Thoracic aorta (tissue), 2 donors: ENCODE measurements around the gene SUFU. TPM values are rescaled to one million over a fixed set of nuclear protein-coding genes. Genes with fewer than 3 reads are reported as not detected.

Experiments used
- ATAC-seq: fragments of 150-250 bp; one replicate; pipeline ENCODE4 v1.8.0; 2017; ENCODE audit warnings: low read depth; ENCODE audit not compliant: insufficient number of reproducible peaks, low FRiP score
- DNase-seq: peaks from one replicate; pipeline ENCODE4 v3.0.0-alpha.2; 2020; ENCODE audit warnings: low spot score
- H3K27ac ChIP-seq, 2 donors: fragments of 200-600 bp; sonication (generic); 1 replicate in 1 of 2; 2 replicates in 1 of 2; pipeline ENCODE4 v1.5.1; 2016; ENCODE audit warnings: mild to moderate bottlenecking in 2 of 2, moderate library complexity in 2 of 2
- H3K27me3 ChIP-seq: fragments of 200-600 bp; sonication (generic); replicated peaks from 2 replicates; pipeline ENCODE4 v1.6.0; 2016; ENCODE audit warnings: mild to moderate bottlenecking; ENCODE audit not compliant: insufficient read depth
- H3K36me3 ChIP-seq: fragments of 200-600 bp; sonication (generic); one replicate; pipeline ENCODE4 v1.5.1; 2016
- H3K4me1 ChIP-seq, 2 donors: fragments of 200-600 bp; sonication (generic); 1 replicate in 1 of 2; 2 replicates in 1 of 2; pipeline versions ENCODE4 v1.5.1 to v1.6.0; 2016; ENCODE audit warnings: low read depth in 2 of 2, mild to moderate bottlenecking in 1 of 2; ENCODE audit not compliant: control insufficient read depth in 1 of 2
- H3K4me3 ChIP-seq: fragments of 200-600 bp; sonication (generic); 2 replicates; pipeline ENCODE4 v1.5.1; 2016; ENCODE audit warnings: mild to moderate bottlenecking
- H3K9me3 ChIP-seq: fragments of 200-600 bp; sonication (generic); 2 replicates; pipeline ENCODE4 v1.5.1; 2016
- total RNA-seq, 2 donors: library from RNA; depleted of rRNA; stranded (reverse); fragments of >200 nt; gene quantifications; one replicate each; pipeline versions ENCODE4 v1.1.0 to v1.2.3, GENCODE V29; 2016
- TF ChIP-seq, protein P1 (sequence below): fragments of 200-600 bp; sonication (generic); IDR thresholded peaks from one replicate; pipeline ENCODE4 v1.5.1; 2019; ENCODE audit warnings: antibody characterized with exemption

The SUFU gene
- total RNA-seq, 2 donors from 2014 or later = 4.6 to 7.6 TPM

DNA sequence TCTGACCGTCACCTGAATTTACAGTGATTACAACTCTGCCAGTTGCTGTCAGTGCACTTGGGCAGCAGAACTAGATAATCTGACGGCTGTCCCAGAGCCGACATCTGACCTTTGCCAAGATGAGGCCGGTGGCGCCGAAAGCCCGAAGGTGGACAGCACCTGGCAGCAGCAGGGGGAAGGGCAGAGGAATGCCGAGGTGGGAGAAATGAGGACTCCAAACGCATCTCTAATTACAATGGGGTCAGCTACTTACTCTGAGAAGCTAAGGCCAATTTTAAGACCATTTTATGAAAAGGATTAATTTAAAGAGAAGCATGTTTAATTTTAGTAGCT, 174.3 kb downstream of the SUFU start:
- DNase-seq = no peak
- Histone ChIP-seq H3K27me3 (no peaks in the 10 kb centered on the region), H3K9me3 (no peaks in the 10 kb centered on the region), H3K4me1 (peaks cover 32 to 35% of the 10 kb centered on the region in 2 donors), H3K27ac (no peak overlapping the region), H3K36me3 (peaks cover 5% of the 10 kb centered on the region), H3K4me3 (no peak overlapping the region)
- TF ChIP-seq, protein P1, sequence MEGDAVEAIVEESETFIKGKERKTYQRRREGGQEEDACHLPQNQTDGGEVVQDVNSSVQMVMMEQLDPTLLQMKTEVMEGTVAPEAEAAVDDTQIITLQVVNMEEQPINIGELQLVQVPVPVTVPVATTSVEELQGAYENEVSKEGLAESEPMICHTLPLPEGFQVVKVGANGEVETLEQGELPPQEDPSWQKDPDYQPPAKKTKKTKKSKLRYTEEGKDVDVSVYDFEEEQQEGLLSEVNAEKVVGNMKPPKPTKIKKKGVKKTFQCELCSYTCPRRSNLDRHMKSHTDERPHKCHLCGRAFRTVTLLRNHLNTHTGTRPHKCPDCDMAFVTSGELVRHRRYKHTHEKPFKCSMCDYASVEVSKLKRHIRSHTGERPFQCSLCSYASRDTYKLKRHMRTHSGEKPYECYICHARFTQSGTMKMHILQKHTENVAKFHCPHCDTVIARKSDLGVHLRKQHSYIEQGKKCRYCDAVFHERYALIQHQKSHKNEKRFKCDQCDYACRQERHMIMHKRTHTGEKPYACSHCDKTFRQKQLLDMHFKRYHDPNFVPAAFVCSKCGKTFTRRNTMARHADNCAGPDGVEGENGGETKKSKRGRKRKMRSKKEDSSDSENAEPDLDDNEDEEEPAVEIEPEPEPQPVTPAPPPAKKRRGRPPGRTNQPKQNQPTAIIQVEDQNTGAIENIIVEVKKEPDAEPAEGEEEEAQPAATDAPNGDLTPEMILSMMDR = no peak
- ATAC-seq = no peak

DNA sequence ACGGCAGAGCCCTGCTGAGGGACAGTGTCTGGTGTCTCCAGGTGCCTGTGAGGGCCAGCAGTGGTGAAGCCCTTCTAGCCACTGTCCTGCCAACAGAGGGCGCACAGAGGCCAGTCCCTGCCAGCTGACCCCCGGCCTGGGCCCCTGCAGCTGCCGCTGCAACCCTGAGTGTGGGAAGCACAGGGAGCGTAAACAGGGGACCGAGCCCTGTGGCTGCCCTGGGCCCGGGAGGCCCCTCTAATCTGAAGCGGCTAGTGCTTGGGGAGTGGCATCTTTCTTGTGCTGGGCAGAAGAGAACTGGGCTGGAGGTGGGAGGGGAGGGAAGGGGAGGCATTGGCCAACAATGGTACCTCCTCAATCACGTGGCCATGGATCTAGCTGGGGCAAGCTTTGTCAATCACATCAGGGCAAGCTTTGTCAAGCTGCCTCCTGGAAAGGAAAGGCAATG, 175.1 kb downstream of the SUFU start:
- ATAC-seq (no peak), DNase-seq (no peak)
- Histone ChIP-seq H3K9me3 (no peaks in the 10 kb centered on the region), H3K27me3 (no peaks in the 10 kb centered on the region), H3K36me3 (peaks cover 5% of the 10 kb centered on the region), H3K4me3 (peak overlapping the region; percentile 30), H3K27ac (no peak overlapping the region), H3K4me1 (peaks cover 24 to 27% of the 10 kb centered on the region in 2 donors)
- TF ChIP-seq, protein P1 = peak; percentile 48

DNA sequence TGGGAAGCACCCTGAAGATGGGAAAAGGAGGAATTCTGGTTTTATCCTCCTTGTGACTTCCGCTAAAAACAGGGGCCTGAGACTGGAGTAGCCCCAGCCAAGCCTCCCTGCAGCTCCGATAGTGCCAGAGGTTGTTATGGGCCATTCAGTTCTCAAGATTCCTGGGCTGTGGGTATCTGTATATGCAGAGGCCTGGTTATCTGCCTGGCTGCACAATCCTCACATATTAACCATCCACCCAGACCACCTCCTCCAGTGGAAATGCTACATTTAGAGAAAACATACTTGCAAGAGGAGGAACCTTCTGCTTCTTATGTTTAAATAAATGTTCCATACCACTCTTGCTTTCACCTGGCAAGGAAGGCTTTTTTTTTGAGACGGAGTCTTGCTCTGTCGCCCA, 175.8 kb downstream of the SUFU start:
- Histone ChIP-seq H3K27me3 (no peaks in the 10 kb centered on the region), H3K4me1 (peaks cover 18 to 23% of the 10 kb centered on the region in 2 donors), H3K4me3 (no peak overlapping the region), H3K9me3 (no peaks in the 10 kb centered on the region), H3K27ac (no peak overlapping the region), H3K36me3 (peaks cover 5% of the 10 kb centered on the region)
- ATAC-seq = no peak
- DNase-seq = no peak
- TF ChIP-seq, protein P1 = no peak

DNA sequence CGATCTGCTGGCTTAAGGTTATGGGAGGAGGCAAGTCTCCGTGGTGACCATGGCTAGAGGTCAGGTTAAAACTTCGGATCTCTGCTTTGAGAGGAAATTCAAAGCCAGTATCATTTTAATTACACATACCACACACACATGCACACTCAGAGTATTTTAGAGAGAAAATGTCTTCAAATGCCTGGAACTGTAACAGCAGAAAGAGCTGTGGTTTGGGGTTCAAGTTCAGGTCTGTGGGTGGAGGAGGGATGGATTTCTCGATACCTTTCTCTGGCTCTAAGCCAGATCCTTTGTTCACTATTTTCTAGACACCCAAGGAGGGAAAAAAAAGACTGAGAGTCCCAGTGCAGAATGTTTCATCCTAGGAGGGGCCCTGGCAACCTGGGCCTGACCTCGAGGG, 177.9 kb downstream of the SUFU start:
- DNase-seq = no peak
- TF ChIP-seq, protein P1 = no peak
- Histone ChIP-seq H3K27ac (no peak overlapping the region), H3K9me3 (no peaks in the 10 kb centered on the region), H3K4me3 (no peak overlapping the region), H3K27me3 (no peaks in the 10 kb centered on the region), H3K4me1 (peaks cover 3 to 7% of the 10 kb centered on the region in 2 donors), H3K36me3 (peaks cover 9% of the 10 kb centered on the region)
- ATAC-seq = no peak

DNA sequence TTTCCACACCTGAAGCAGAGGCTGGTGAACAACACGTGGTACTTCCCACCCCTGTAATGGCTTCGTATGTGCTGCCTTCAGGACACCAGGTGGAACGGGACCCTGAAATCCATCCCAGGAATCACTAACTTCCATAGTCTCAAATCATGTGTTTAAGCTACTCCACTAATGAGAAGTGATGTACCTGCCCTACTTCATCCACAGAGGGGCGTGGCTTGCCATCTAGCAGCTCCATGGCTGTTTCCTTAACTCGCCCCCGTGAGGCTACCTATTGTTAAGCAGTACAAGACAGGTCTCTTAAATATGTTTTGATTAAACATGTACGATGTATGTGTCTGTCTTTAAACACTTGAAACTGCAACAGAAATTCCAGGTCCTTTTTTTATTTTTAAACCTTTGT, 178.6 kb downstream of the SUFU start:
- TF ChIP-seq, protein P1 = no peak
- Histone ChIP-seq H3K27ac (no peak overlapping the region), H3K27me3 (no peaks in the 10 kb centered on the region), H3K9me3 (no peaks in the 10 kb centered on the region), H3K4me1 (peaks cover 0 to 2% of the 10 kb centered on the region in 2 donors), H3K36me3 (peaks cover 9% of the 10 kb centered on the region), H3K4me3 (no peak overlapping the region)
- DNase-seq (no peak), ATAC-seq (no peak)
